Stimulated activated CD8-positive, alpha-beta memory T cell treated with anti-CD3 and anti-CD28 coated beads, Interleukin-15, amount 100 ng/mL, for 24 hours (primary cell): ENCODE results near the gene AADAC.
"Not testable (repeated sequence)": the region's sequence is repeated elsewhere in the genome, so short reads cannot be mapped to it uniquely, and the experiment has no call there.

Experiments used
- DNase-seq: peaks from one replicate; pipeline ENCODE4 v3.0.0-alpha.2; 2020; ENCODE audit warnings: low read depth

The AADAC gene

GRCh38 chr3:151856118-151856517 lies 42.2 kb downstream of the AADAC start:
- DNase-seq = no peak

GRCh38 chr3:151856641-151857040 lies 42.7 kb downstream of the AADAC start:
- DNase-seq = no peak

- DNase-seq = no peak
These were observed 45.3 kb downstream of the AADAC start for GRCh38 chr3:151859233-151859673.

- no peak for DNase-seq
These were observed 46.0 kb downstream of the AADAC start for GRCh38 chr3:151859905-151860304.

- DNase-seq = no peak
These were observed 49.7 kb downstream of the AADAC start for GRCh38 chr3:151863611-151864010.

GRCh38 chr3:151864423-151865101 lies 50.6 kb downstream of the AADAC start:
- DNase-seq = no peak

GRCh38 chr3:151866711-151867410 lies 52.9 kb downstream of the AADAC start:
- DNase-seq = no peak

- no peak for DNase-seq
These were observed 53.8 kb downstream of the AADAC start for GRCh38 chr3:151867666-151868065.

- DNase-seq = no peak
These were observed 55.3 kb downstream of the AADAC start for GRCh38 chr3:151869181-151869580.

- DNase-seq = no peak
These were observed 57.9 kb downstream of the AADAC start for GRCh38 chr3:151871639-151872468.

- DNase-seq = no peak
These were observed 59.5 kb downstream of the AADAC start, which contains the start of gene SUCNR1 for GRCh38 chr3:151873398-151873797. Gene SUCNR1, plus strand, starts transcription at chr3:151873643. Its CDS starts 6,250 bp downstream, at chr3:151879893.

- not testable (repeated sequence) for DNase-seq
These were observed 60.2 kb downstream of the AADAC start for GRCh38 chr3:151874079-151874478.

- no peak for DNase-seq
These were observed 61.8 kb downstream of the AADAC start for GRCh38 chr3:151875759-151876158.

GRCh38 chr3:151877269-151877668 lies 63.4 kb downstream of the AADAC start:
- no peak for DNase-seq
